ENCODE results near the gene RBM10. TPM values are rescaled to one million over a fixed set of nuclear protein-coding genes. Genes with fewer than 3 reads are reported as not detected.

RBM10 gene
- total and polyA plus RNA-seq, 2 donors (not counting 3 experiments of a cell fraction or from before 2014, with no cell fraction given) = 37.3 to 51.5 TPM

- H3K4me1 ChIP-seq (ENCODE audit: control insufficient read depth, extremely low read depth, insufficient read depth, low read length) = no peaks in the 10 kb centered on the region
- no peaks in the 10 kb centered on the region for H3K9me3 ChIP-seq (replicated peaks; ENCODE audit: control insufficient read depth, insufficient read depth, low read length)
- TF ChIP-seq GATA2 (IDR thresholded peaks at IDR 0.05; ENCODE audit: insufficient read depth, insufficient read length, low read depth, low read length) (no peak), MYC (IDR thresholded peaks at IDR 0.05; ENCODE audit: low read depth, low read length) (no peak), JUN (IDR thresholded peaks at IDR 0.05; ENCODE audit: borderline replicate concordance, insufficient read depth, insufficient read length, low read depth) (no peak), POLR2A (IDR thresholded peaks at IDR 0.05; ENCODE audit: low read depth, low read length) (no peak), FOS (IDR thresholded peaks at IDR 0.05; ENCODE audit: borderline replicate concordance, insufficient read depth, low read length) (no peak), MAX (IDR thresholded peaks at IDR 0.05; ENCODE audit: insufficient read depth, insufficient read length) (no peak)
- H3K27ac ChIP-seq (ENCODE audit: insufficient read depth, low read depth, low read length) = no peak overlapping the region
- FAIRE-seq (no peak), DNase-seq (ENCODE audit: low read depth, low spot score) (no peak)
- H4K20me1 ChIP-seq (replicated peaks; ENCODE audit: control insufficient read depth, extremely low read depth, insufficient read depth, low read length) = no peaks in the 10 kb centered on the region
- no TSS peak for BruUV-seq (replicated peaks)
- no peaks in the 10 kb centered on the region for H3K9me1 ChIP-seq (replicated peaks; ENCODE audit: control insufficient read depth, extremely low read depth, insufficient read depth, low read length)
- H3K4me2 ChIP-seq (ENCODE audit: insufficient read depth, low read length) = no peak overlapping the region
- H3K9ac ChIP-seq (replicated peaks; ENCODE audit: extremely low read depth, insufficient read depth, low read length) = no peak overlapping the region
- H3K27me3 ChIP-seq (ENCODE audit: control insufficient read depth in 2 of 2, insufficient read depth in 2 of 2, low read length in 2 of 2) = no peaks in the 10 kb centered on the region
- no peak overlapping the region for H2AFZ ChIP-seq (ENCODE audit: low read depth, low read length)
- dilution Hi-C loops (cut with MboI; ENCODE audit: extremely low pct_ligation_motif_present, low sequenced_read_pairs) (no loop called here), intact Hi-C loops (cut with micrococcal nuclease) (no loop called here)
- no peak overlapping the region for H3K4me3 ChIP-seq (replicated peaks in 1 of 3; ENCODE audit: insufficient read depth in 1 of 3, low read depth in 1 of 3, low read length in 3 of 3)
- peaks cover 0 to 7% of the 10 kb centered on the region in 2 experiments for H3K36me3 ChIP-seq (ENCODE audit: control insufficient read depth in 2 of 2, extremely low read depth in 1 of 2, insufficient read depth in 2 of 2, low read length in 2 of 2)
- ChIA-PET POLR2A (no interaction called here), CTCF (no interaction called here)
- peaks cover 4% of the 10 kb centered on the region for H3K79me2 ChIP-seq (ENCODE audit: control insufficient read depth, insufficient read depth, low read length)
These were observed 6.8 kb upstream of the RBM10 start for GRCh38 chrX:47138171-47138570.

- TF ChIP-seq CTCF (IDR thresholded peaks at IDR 0.05; ENCODE audit: extremely low read depth in 1 of 2, insufficient read depth in 1 of 2, low read depth in 1 of 2, low read length in 2 of 2) = peak in 1 of 2 donors; percentile 3
- TF ChIP-seq FOS (IDR thresholded peaks at IDR 0.05; ENCODE audit: borderline replicate concordance, insufficient read depth, low read length) = no peak
These were observed 961 bp upstream of the RBM10 start for GRCh38 chrX:47143894-47144625.

More at GRCh38 chrX:47143894-47144625, 961 bp upstream of the RBM10 start:
- dilution Hi-C loops (cut with MboI; ENCODE audit: extremely low pct_ligation_motif_present, low sequenced_read_pairs) (no loop called here), intact Hi-C loops (cut with micrococcal nuclease) (no loop called here)
- Histone ChIP-seq H2AFZ (ENCODE audit: low read depth, low read length) (peak overlapping the region; percentile 51), H3K36me3 (ENCODE audit: control insufficient read depth in 2 of 2, extremely low read depth in 1 of 2, insufficient read depth in 2 of 2, low read length in 2 of 2) (peaks cover 0 to 7% of the 10 kb centered on the region in 2 experiments), H3K9me3 (replicated peaks; ENCODE audit: control insufficient read depth, insufficient read depth, low read length) (no peaks in the 10 kb centered on the region), H3K9ac (replicated peaks; ENCODE audit: extremely low read depth, insufficient read depth, low read length) (peak overlapping the region; percentile 86), H4K20me1 (replicated peaks; ENCODE audit: control insufficient read depth, extremely low read depth, insufficient read depth, low read length) (no peaks in the 10 kb centered on the region), H3K27ac (ENCODE audit: insufficient read depth, low read depth, low read length) (peak overlapping the region; percentile 58), H3K4me3 (replicated peaks in 1 of 3; ENCODE audit: insufficient read depth in 1 of 3, low read depth in 1 of 3, low read length in 3 of 3) (peak overlapping the region; percentile 79 to 98 (median 86)), H3K79me2 (ENCODE audit: control insufficient read depth, insufficient read depth, low read length) (peaks cover 50% of the 10 kb centered on the region), H3K4me2 (ENCODE audit: insufficient read depth, low read length) (peak overlapping the region; percentile 78), H3K27me3 (ENCODE audit: control insufficient read depth in 2 of 2, insufficient read depth in 2 of 2, low read length in 2 of 2) (no peaks in the 10 kb centered on the region), H3K9me1 (replicated peaks; ENCODE audit: control insufficient read depth, extremely low read depth, insufficient read depth, low read length) (no peaks in the 10 kb centered on the region), H3K4me1 (ENCODE audit: control insufficient read depth, extremely low read depth, insufficient read depth, low read length) (peaks cover 15% of the 10 kb centered on the region)
- ChIA-PET CTCF (interaction anchor here (1.0 to 1.3 kb wide), 3 partner anchors 9 to 74 kb away, joined by 4 to 11 read pairs (median 5); no protein-coding TSS in a partner anchor), POLR2A (interaction anchor here (1.6 kb wide), 1 partner anchor 9 kb away, joined by 4 read pairs; no protein-coding TSS in a partner anchor)
- BruUV-seq (replicated peaks) = TSS peak; percentile 61
- no peak for DNase-seq (ENCODE audit: low read depth, low spot score)
- peak; percentile 73 for FAIRE-seq

Measured in endothelial cell of umbilical vein (primary cell).